ENCODE measurements around the gene PRKCH.

The PRKCH gene

DNA sequence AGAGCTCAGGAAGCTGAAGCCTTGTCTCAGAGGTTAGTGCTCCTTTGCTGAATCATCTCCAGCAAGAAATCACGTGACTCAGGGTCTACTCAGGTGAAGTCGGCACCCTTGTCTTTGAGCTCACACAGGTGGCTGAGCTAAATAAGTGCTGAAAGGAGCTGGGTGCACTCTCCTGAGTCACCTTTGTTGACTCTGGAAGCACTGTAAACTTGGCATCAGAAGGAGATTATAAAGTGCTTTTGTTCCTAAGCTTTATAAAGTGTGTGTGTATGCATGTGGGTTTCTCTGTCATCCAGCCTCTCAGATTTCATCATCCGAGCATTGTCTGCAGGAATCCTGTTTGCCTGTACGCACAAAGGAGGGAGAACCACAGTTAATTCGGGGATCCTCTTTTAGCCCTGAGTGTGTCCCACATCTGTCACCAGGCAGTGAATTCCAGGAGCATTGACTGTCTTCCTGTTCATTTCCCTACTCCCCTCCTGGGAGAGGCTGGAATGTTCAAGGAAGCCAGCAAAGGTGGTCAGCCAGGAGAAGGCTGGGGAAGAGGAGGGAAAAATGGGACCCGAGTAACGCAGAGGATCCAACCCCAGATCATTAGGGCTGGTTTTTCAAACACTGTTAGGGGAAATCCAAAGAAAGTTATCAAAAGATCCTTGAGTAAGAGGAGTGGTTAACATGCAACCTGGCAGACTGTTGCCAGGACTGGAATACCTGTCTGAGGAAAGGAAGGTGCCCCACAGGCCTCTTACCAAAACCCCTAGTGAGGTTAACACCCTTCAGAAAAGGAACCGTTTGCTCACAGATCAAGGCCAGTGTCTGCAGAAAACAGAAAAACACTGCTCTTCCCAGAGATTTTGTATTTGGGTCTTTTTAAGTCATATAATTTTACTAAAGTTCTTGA lies 216.4 kb downstream of the PRKCH start:
- DNase-seq = peak; percentile 89

DNA sequence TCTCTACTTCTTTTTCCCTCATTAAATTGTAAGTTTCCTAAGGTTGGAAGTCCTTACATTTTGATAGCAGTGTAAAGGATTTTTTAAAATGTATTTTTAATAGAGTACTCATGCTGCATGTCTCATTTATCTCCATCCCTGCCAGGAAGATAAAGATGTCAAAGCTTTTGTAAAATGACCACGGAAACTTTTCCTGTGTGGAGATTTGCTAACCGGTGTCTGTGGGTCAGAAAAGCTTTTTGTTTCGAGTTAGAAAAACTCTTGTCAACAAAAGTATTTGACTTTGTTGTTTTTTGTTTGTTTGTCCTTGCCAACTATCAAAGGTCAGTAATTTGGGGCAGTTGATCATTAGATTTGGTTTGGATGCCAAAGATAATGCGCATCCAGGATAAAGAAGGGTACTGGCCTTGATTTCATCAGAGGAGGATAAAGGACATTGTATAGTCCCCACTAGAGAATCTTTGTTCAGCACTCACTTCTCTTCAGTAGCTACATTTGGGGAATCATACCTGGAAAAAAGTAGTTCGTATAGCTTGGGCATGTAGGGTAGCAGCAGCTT lies 217.2 kb downstream of the PRKCH start:
- DNase-seq = no peak

DNA sequence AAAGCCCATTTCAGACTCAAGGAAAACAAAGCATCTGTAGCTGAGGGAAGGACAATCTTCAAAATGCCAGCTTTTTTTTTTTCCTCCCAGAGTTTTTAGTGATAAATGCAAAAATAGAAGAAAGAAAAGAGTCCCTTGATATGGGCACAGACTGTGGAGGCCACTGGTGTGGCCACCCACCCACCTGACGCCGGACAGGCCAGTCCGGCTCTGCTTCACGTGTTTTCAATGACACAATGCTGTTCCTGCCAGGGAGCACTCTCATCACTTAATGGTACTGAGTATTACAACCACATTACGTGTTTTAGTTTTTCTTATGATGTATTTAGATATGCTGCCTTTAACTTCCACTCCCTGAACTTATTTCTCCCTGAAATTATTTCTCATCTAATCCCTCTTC lies 218.3 kb downstream of the PRKCH start:
- DNase-seq = no peak

DNA sequence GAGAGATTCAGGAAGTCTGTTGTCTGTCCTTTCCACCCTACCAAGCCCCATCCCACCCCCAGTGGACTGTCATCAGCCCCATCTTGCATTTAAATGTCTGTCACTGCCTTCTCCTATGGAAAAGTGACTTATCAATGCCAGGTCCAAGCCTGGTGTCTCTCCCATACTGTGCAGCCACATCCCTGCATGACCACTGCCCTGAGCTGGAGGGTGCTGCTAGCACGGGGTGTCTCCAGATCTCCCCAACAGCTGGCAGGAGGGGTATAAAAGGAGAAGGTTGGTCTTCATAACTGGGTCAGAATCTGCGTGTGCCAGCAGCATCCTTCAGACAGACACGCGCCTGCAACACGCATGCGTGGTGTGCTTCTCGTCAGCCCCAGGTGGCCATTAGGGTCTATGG lies 219.6 kb downstream of the PRKCH start:
- DNase-seq = no peak

DNA sequence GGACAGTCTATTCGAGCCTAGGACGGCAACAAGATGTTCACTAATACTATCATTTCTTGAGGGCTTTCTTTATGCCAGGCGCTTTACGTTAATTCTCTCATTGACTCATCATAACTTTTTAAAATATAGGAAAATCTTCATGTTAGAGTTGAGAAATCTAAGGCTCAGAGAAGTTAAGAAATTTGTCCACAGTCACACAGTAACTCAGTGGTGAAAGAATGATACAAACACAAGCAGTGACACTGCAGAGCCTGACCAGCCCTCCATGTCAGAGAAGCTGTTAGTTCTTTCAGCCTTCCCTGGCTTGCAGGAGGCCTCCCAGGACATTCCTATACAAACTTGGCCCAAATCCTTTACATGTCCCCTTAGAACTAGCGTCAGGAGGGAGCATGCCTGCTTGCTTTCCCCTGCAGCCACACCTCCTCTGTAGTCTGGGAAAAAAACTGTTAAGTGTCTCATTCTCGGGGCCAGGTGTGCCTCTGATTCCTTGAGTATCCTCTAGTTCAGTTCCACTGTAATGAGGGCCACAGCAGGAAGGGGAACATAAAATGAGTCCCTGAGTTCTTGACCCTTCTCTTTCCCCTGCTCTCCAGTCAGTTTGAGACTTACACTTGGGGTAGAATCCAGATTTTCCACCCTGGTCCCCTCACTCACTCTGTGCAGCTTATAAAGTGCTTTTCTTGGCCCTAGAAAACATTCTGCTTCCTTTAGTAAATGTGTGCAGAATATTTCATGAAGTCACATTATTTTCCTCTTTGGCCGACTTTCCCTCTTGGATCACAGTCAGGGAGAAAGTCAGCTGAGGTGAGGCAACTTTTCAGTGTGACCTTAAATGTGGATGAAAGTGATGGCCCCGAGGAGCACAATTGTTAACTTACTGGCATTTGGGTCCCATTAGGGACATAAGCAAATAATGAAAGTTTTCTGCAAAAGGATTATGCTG lies 221.7 kb downstream of the PRKCH start:
- no peak for DNase-seq

DNA sequence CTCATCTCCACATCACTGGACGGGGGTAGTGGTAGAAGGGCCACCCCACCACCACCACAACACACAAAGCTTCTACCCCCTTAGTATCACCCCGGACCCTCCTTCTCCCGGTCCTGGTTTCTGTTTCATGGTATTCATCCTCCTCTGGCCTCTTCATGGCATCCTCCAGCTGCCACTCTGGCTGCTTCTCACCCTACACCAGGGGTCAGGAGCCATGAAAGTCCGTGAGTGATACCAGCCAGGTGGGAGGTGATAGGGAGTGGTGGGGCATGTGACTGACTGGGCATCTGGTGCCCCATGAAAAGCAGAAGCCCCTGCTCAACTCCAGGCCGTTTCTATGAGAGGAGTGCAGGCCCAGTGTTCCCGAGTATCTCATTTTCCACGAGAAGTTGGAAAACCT lies 222.6 kb downstream of the PRKCH start:
- DNase-seq = no peak

DNA sequence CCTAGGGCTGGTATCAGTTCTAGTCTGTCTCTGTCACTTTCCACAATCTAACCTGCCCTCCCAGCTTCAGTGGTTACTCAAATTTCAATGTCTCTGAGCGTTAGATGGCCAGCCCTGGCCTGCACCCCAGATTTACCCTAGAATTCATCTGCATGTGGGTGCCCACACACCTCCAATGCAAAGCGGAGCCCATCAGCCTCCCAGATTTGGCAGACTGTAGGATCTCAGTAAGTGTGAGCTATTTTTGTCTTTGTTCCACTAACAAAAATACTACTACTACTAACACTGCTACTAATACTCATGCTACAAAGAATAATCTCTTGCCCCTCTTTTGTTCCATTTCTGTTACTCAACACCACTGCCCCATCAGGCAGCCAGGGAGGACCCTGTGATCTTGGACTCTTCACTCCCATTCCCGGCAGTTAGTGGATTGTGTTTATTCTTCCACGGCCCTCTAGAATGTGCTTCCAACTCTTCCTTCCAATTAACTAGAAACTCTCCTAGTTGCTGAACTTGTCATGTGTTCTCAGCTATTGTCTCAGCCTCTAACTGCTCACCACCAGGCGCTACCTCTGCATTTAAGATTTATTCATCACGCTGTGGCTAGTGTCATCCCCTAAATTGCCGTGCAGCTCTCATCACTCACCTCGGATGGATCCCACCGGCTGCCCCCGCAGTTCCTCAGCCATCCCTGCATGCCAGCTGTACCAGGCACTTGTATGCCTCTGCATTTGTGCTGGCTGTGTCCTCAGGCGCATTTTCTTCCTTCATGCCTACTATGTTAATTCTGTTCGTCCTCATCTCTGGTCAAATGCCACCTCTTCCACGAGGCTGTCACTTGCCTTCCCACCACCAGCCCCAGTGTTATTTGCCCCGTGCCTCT lies 223.3 kb downstream of the PRKCH start:
- no peak for DNase-seq

DNA sequence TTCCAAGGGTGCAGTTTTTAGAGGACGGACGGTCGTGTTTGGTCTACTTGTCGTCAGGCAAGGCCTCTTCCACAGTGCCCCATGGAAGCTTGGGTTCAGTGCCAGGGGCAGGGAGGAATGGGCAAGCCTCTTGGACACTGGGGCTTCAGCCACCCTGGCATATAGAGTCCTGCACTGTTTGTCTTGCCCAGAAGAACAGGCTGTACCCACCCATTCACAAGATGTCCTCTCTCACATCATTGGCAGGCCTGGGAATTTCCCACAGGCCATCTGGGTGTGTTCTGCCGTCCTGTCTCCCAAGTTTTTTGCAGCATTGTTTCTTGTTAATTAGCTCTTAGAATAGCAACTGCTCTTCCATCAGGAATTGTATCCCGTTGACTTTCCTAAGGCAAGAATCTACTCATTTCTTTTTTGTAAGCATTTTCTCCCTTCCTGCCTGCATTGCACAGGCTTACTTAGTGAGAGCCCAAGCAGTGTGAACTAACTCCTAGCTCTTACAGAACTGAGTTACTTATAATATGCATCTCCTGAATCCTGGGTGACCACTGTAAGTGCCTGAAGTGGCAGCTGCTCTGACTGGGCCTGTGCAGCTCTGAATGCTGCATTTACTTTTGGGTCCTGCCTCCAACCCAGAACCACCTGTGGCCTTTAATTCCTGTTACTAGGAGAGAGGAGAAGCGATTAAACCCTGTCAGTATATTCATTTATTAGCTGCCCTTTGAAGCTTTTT lies 224.5 kb downstream of the PRKCH start:
- no peak for DNase-seq

DNA sequence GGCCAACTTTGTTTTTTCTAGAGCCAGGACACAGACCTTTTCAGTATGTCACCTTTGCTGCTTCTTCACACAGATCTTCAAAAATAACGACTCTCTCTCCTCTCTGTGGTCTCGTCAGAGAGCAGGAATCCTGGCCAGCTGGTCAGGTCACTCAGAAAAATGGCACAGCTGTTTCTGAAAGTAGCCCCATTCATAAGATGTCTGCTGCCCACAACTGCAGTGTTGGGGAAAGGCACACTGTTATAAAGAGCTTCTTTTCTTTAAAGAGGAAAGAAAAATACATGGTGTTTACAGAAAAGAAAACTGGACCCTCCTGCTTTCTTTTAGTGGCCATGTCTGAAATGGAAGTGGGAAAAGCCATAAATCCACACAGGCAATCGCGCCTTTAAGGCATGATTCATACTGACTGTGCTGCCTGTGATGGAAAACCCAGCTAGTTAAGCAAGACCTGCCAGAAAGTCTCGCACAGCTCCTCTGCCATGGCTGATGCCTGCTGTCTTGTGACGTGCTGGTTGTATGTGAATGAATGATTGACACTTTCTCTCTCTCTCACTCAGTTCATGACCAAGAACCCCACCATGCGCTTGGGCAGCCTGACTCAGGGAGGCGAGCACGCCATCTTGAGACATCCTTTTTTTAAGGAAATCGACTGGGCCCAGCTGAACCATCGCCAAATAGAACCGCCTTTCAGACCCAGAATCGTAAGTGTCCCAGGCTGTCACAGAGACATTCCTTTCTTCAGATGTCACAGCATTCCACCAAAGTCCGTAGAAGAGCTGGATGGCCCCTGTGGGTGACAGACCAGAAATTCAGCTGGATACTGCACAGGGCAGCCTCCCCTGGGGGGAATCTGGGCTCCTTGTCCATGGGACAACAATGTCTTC lies 226.0 kb downstream of the PRKCH start:
- no peak for DNase-seq

DNA sequence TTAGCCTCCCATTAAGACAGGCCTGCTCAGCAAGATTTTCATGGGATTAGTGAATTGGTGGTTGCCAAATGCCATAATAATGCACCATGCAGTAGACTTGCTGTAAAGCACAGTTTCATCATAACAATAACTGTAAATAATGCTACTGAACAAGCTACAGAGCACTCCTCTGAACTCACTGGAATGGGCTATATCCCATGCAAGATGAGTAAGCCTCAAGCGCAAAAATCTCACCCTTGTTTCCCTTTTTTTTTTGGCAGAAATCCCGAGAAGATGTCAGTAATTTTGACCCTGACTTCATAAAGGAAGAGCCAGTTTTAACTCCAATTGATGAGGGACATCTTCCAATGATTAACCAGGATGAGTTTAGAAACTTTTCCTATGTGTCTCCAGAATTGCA lies 228.0 kb downstream of the PRKCH start:
- no peak for DNase-seq

DNA sequence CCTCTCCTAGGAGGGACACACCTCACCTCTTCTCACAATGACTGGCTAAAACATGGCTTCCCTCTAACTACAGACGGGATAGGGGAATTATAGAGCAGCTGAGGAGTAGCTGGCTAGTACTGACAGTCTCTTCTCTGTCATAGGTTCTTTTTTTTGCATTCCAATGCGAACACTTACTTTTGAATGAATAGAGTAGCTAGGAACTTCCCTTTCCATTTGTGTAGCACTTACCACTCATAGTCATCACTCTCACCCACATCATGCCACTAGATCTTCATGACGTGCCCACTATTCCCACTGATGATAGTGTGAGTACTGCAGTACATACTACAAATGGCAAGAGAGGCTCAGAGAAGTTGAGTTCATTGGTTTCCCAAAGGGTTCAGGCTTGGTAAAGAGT lies 230.0 kb downstream of the PRKCH start:
- DNase-seq = no peak

DNA sequence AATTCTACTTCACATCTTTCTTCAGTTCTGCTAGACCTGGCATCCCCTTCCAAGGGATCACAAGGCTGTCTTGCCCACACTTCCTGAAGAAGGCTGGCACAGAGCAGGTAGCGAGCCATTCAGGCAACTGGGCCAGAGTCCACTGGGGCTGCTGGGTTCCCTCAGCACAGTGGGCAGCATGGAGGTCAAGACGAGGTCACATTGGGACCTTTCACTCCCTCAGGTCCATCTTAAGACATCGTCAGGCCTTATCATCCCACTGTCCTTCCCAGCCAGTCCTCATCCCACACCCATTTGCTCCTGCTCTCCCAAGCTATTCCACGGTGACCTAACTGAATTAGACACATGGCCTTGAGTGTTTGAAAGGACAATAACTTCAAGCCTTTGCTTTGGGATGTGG lies 230.9 kb downstream of the PRKCH start:
- no peak for DNase-seq

DNA sequence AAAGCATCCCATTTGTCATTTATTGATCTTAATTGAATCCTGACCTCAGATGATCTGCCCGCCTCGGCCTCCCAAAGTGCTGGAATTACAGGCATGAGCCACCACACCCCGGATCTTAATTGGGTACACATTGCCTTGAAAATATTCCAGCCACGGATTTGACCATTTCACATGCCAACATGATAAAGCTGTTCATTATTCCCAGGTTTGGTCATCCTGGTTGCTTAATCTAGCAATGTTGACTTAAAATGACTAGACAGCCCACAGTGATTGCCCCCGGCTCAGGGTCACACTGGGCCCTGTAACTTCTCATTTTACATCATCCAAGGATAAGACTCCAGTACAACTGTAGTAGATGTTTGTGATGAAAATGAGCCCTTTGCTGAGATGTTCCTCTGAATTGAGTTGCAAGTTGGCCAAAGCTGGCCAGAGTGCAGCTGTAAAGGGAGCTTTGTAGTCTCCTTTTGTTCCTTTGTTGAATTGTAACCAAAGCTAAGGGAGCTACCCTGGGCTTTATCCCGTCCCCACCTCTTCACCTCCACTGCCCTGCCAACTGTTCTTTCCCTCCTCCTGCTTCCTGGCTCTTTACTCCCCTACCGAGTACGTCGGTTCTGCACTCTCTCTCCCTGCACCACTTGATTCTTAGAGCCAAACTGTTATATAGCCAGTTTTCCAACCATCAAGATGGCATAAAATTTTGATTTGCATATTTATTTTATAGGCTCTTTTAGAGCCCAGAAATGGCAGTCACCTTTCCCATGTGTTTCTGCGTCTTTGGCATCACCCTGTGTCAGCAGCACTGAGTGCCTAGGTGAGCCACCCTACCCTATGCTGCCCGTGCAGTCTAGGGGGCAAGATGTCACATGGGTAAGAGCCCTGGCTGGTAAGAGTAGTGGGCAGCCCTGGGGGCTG lies 232.6 kb downstream of the PRKCH start:
- DNase-seq = no peak

DNA sequence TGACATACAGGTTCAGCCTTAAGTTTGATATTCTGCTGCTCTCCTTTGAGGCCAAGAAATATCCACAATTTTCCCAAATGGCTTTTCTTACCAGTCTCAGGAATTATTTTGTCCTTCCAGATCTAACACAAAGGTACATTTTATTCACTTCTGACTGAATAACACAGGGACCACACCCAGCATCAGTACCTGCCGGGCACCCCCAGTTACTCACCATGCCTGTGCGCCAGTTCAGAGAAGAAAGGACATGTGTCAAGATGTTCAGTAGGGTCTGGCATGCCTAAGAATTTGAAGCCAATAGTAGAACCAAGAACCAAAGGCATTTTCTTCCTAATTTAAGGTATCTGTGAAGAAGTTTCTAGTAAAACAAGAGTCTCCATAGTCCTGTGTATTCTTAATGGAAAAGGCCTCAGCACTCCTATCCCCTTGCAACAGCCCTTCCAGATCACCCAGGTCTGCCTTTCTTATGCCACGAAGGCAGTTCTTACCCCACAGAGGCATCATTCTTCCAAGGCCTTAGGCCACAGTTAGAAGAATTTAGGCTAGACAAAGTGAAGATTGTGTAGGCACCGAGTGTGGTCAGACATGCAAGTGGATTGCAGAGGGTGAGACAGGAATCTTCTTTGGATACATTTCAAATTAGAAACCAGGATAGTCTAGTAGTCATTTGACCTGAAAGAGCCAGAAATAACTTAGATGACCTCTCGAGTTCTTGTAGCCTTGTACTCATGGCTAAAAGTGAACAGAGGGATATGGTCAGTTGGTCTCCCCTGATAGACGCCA lies 233.9 kb downstream of the PRKCH start:
- DNase-seq = no peak

DNA sequence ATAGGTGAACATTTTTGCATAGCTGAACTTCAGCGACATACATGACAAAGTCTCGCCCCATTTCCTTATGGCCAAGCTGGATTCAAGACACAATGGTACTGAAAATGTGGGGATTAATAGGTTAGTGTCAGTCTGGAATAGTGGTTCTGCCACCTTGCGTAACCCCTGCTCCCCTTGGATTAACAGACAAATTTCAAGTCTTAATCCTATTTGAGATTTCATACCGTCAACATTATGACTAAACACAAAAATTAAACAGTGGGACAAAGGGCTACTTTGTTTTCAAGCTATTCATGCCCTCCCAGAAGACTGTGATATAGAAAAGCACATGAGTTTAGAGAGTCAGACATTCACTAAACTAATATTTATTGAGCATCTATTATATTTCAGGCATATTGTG lies 235.1 kb downstream of the PRKCH start:
- DNase-seq = no peak

DNA sequence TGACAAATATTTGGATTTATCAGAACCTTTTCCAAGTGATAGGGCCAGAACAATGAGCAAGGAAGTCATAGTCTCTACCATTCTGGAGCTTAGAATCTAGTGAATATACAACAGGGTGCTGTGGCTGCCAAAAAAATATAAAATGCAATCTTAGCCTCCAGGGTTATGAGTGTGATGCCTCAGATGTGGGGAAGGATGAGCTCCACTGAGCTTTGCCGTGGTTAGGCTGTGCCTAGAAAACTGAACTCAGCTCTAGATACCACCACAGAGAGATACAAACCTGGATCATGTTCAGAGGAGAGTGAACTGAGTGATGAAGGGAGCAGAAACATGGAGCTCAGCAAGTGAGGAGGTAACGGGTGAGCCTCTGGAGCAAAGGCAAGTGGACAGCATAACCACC lies 235.9 kb downstream of the PRKCH start:
- no peak for DNase-seq

DNA sequence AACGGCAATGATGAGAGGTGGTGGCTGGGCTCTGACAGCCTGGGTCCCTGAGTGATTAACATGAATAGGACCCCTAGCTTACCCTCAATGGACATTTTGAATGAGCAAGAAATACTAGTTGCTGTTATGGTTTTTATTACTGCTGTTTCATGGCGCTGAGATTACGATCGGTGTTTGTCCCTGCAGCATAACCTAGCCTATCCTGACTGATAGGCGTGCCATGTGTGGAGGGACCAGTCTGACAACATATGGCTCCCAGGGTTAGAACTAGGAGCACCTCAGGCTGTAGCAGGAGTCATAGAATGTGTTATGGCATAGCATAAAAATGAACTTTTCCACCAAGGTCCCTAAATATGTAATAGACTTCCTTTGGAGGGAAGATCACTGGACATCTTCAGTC lies 236.5 kb downstream of the PRKCH start:
- DNase-seq = no peak

DNA sequence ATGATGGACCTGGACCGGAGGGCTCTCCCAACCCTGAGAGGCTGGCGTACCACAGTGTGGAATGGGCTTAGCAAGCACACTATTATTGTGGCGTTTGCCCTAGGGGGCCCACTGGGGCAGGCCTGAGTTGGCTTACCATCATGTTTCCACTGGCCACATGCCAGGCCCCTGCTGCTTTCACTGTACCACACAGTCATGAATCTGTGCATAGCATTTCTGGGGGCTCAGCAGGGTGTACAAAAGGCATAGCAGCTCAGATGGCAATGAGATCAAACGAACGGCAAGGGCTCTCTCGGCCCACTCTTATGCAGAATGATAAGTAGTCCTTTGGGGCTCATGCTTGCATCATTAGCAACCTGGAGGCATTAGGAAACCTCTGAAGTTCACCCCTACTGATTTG lies 236.9 kb downstream of the PRKCH start:
- no peak for DNase-seq
